Endothelial cell of umbilical vein (primary cell): ENCODE data around the gene C20orf173. TPM values are rescaled to one million over a fixed set of nuclear protein-coding genes. Genes with fewer than 3 reads are reported as not detected.

Source experiments
- BruUV-seq: library from RNA; stranded (reverse); fragments of 400-500 nt; replicated peaks from 2 replicates; lab custom pipeline; 2021; lab: Mats Ljungman, UMichigan
- CTCF ChIA-PET: fragments of 300-600, 350-600 bp; sonication (Branson Sonifier 250); formaldehyde crosslinking; loops from one replicate; lab custom pipeline; 2021; ENCODE audit warnings: antibody characterized with exemption, inconsistent platforms; lab: Charles Lee
- POLR2A ChIA-PET: fragments of 300-600, 350-600 bp; sonication (Branson Sonifier 250); formaldehyde crosslinking; loops from one replicate; lab custom pipeline; 2021; ENCODE audit warnings: antibody characterized with exemption, inconsistent platforms; lab: Charles Lee
- DNase-seq: peaks from one replicate; pipeline ENCODE4 v3.0.0-alpha.2; 2011; ENCODE audit warnings: low read depth, low spot score
- FAIRE-seq: peaks from 2 replicates; lab custom pipeline; 2011; peaks lifted over from hg19 to GRCh38; lab: Jason Lieb, UNC
- H2AFZ ChIP-seq: 2 replicates; pipeline ENCODE4 v1.6.0; 2012; ENCODE audit warnings: low read depth, low read length, control low read depth, inconsistent platforms
- H3K27ac ChIP-seq: 2 replicates; pipeline ENCODE4 v1.5.1; 2011; ENCODE audit warnings: low read depth, mild to moderate bottlenecking, control low read depth, low read length, moderate library complexity; ENCODE audit not compliant: insufficient read depth
- H3K27me3 ChIP-seq, 2 experiments: 2 replicates each; pipeline versions ENCODE4 v1.6.0 to v1.6.1; 2011; ENCODE audit warnings: low read length in 2 of 2, mixed read lengths in 1 of 2; ENCODE audit not compliant: control insufficient read depth in 2 of 2, insufficient read depth in 2 of 2
- H3K36me3 ChIP-seq, 2 experiments: 2 replicates in 1 of 2; 3 replicates in 1 of 2; pipeline ENCODE4 v1.5.1; 2011; ENCODE audit warnings: low read length in 2 of 2, mild to moderate bottlenecking in 1 of 2, moderate library complexity in 1 of 2; ENCODE audit not compliant: control insufficient read depth in 2 of 2, insufficient read depth in 2 of 2; ENCODE audit errors: extremely low read depth in 1 of 2
- H3K4me1 ChIP-seq: 3 replicates; pipeline ENCODE4 v1.5.1; 2011; ENCODE audit warnings: mild to moderate bottlenecking, low read length; ENCODE audit not compliant: control insufficient read depth, insufficient read depth; ENCODE audit errors: extremely low read depth
- H3K4me2 ChIP-seq: 2 replicates; pipeline ENCODE4 v1.6.1; 2011; ENCODE audit warnings: low read length, control low read depth, mixed read lengths; ENCODE audit not compliant: insufficient read depth
- H3K4me3 ChIP-seq, 3 experiments: fragments of 200-600 bp in 1 of 3; sonication (generic), shearing (Covaris generic) in 1 of 3; replicated peaks in 1 of 3; 2 replicates each; pipeline ENCODE4 v1.5.1; 2011 to 2016; ENCODE audit warnings: control low read depth in 3 of 3, low read length in 3 of 3, mild to moderate bottlenecking in 2 of 3, inconsistent platforms in 1 of 3, low read depth in 1 of 3, moderate library complexity in 1 of 3; ENCODE audit not compliant: insufficient read depth in 1 of 3
- H3K79me2 ChIP-seq: 2 replicates; pipeline ENCODE4 v1.6.0; 2012; ENCODE audit warnings: low read length, inconsistent platforms; ENCODE audit not compliant: control insufficient read depth, insufficient read depth
- H3K9ac ChIP-seq: replicated peaks from 2 replicates; pipeline ENCODE3; 2011; ENCODE audit warnings: low read length, control low read depth; ENCODE audit not compliant: insufficient read depth; ENCODE audit errors: extremely low read depth
- H3K9me1 ChIP-seq: replicated peaks from 3 replicates; pipeline ENCODE4 v1.6.0; 2011; ENCODE audit warnings: mild to moderate bottlenecking, low read length; ENCODE audit not compliant: control insufficient read depth, insufficient read depth; ENCODE audit errors: extremely low read depth
- H3K9me3 ChIP-seq: replicated peaks from 2 replicates; pipeline ENCODE4 v1.5.1; 2012; ENCODE audit warnings: low read length, inconsistent platforms; ENCODE audit not compliant: control insufficient read depth, insufficient read depth
- H4K20me1 ChIP-seq: replicated peaks from 2 replicates; pipeline ENCODE3; 2011; ENCODE audit warnings: mild to moderate bottlenecking, low read length; ENCODE audit not compliant: control insufficient read depth, insufficient read depth; ENCODE audit errors: extremely low read depth
- CTCF ChIP-seq, 2 donors: IDR thresholded peaks; 1 replicate in 1 of 2; 2 replicates in 1 of 2; pipeline ENCODE4 v1.5.1; 2011; ENCODE audit warnings: low read length in 2 of 2, mild to moderate bottlenecking in 2 of 2, moderate library complexity in 2 of 2, control low read depth in 1 of 2, inconsistent platforms in 1 of 2, low read depth in 1 of 2; ENCODE audit not compliant: insufficient read depth in 1 of 2; ENCODE audit errors: extremely low read depth in 1 of 2
- EZH2 ChIP-seq: IDR thresholded peaks from 2 replicates; pipeline ENCODE4 v1.6.1; 2012; ENCODE audit warnings: borderline replicate concordance, low read depth, mild to moderate bottlenecking, moderate library complexity, low read length, inconsistent platforms; ENCODE audit not compliant: severe bottlenecking
- FOS ChIP-seq: IDR thresholded peaks from 2 replicates; pipeline ENCODE4 v1.6.1; 2011; ENCODE audit warnings: mild to moderate bottlenecking, low read length, moderate library complexity, borderline replicate concordance; ENCODE audit not compliant: insufficient read depth
- GATA2 ChIP-seq: IDR thresholded peaks from 2 replicates; pipeline ENCODE4 v1.7.0; 2011; ENCODE audit warnings: low read depth, mild to moderate bottlenecking, moderate library complexity, mixed read lengths, low read length; ENCODE audit not compliant: insufficient read length, insufficient read depth
- JUN ChIP-seq: IDR thresholded peaks from 2 replicates; pipeline ENCODE4 v1.6.1; 2011; ENCODE audit warnings: borderline replicate concordance, low read depth; ENCODE audit not compliant: insufficient read length, insufficient read depth
- MAX ChIP-seq: IDR thresholded peaks from 2 replicates; pipeline ENCODE4 v1.6.1; 2011; ENCODE audit not compliant: insufficient read depth, insufficient read length
- MYC ChIP-seq: IDR thresholded peaks from one replicate; pipeline ENCODE4 v1.6.1; 2011; ENCODE audit warnings: mild to moderate bottlenecking, low read depth, low read length
- POLR2A ChIP-seq: IDR thresholded peaks from 2 replicates; pipeline ENCODE4 v1.6.1; 2012; ENCODE audit warnings: low read depth, mild to moderate bottlenecking, control low read depth, low read length
- POLR2AphosphoS5 ChIP-seq: IDR thresholded peaks from 2 replicates; pipeline ENCODE4 v1.6.1; 2012; ENCODE audit warnings: low read depth, mild to moderate bottlenecking, control low read depth, low read length, moderate library complexity; ENCODE audit not compliant: insufficient read depth
- dilution Hi-C: fragments of 300-500 bp; cut with MboI; formaldehyde crosslinking; loops from one replicate; pipeline ENCODE4 v1.15.0; 2019; ENCODE audit warnings: low sequenced_read_pairs; ENCODE audit not compliant: extremely low pct_ligation_motif_present
- intact Hi-C: fragments of 100-400 bp; cut with micrococcal nuclease; formaldehyde crosslinking; loops from one replicate; pipeline ENCODE4 v1.10.0; 2022
- polyA plus RNA-seq, 4 experiments: library from polyadenylated mRNA; depleted of rRNA in 3 of 4; stranded (reverse) in 3 of 4; unstranded in 1 of 4; fragments of >200 nt; gene quantifications; 2 replicates each; pipeline versions ENCODE4 v1.2.1 to v1.2.3, GENCODE V29; 2011 to 2012; ENCODE audit warnings: missing spikeins in 1 of 4
- total RNA-seq: library from RNA; stranded (reverse); gene quantifications from 2 replicates; pipeline ENCODE4 v1.2.3, GENCODE V29; 2021

C20orf173 gene
- total and polyA plus RNA-seq, 2 donors (not counting 3 experiments of a cell fraction or from before 2014, with no cell fraction given), result not detected

- POLR2A ChIA-PET, result no interaction called here
- H2AFZ ChIP-seq, result no peak overlapping the region
- H3K27me3 ChIP-seq, result no peaks in the 10 kb centered on the region
- no peak overlapping the region for H3K27ac ChIP-seq
- H3K79me2 ChIP-seq, result no peaks in the 10 kb centered on the region
- no peak overlapping the region for H3K4me3 ChIP-seq
- H3K4me2 ChIP-seq, result no peak overlapping the region
- CTCF ChIA-PET, result interaction anchor here (1.1 to 1.6 kb wide), 3 partner anchors 10 to 23 kb away, joined by 3 to 7 read pairs (median 4); no protein-coding TSS in a partner anchor
- no TSS peak for BruUV-seq
- FAIRE-seq (no peak), DNase-seq (no peak)
- no peaks in the 10 kb centered on the region for H3K4me1 ChIP-seq
- dilution Hi-C loops, result no loop called here
- no peaks in the 10 kb centered on the region for H3K9me3 ChIP-seq
- H3K36me3 ChIP-seq, result no peaks in the 10 kb centered on the region
- intact Hi-C loops, result no loop called here
- H3K9ac ChIP-seq, result no peak overlapping the region
- H4K20me1 ChIP-seq, result no peaks in the 10 kb centered on the region
- TF ChIP-seq JUN (no peak), CTCF (IDR thresholded peaks at IDR 0.05; ENCODE audit: extremely low read depth in 1 of 2, insufficient read depth in 1 of 2, low read depth in 1 of 2, low read length in 2 of 2) (no peak)
- no peaks in the 10 kb centered on the region for H3K9me1 ChIP-seq
Observed at GRCh38 chr20:35579196-35579595, 49.7 kb upstream of the C20orf173 start.

- Histone ChIP-seq H3K4me2 (no peak overlapping the region), H3K9ac (no peak overlapping the region), H3K4me3 (no peak overlapping the region), H3K79me2 (no peaks in the 10 kb centered on the region), H3K9me1 (no peaks in the 10 kb centered on the region), H4K20me1 (no peaks in the 10 kb centered on the region), H3K9me3 (no peaks in the 10 kb centered on the region), H3K4me1 (no peaks in the 10 kb centered on the region), H3K36me3 (no peaks in the 10 kb centered on the region), H3K27me3 (no peaks in the 10 kb centered on the region), H2AFZ (no peak overlapping the region), H3K27ac (no peak overlapping the region)
- no TSS peak for BruUV-seq
- POLR2A ChIA-PET, result no interaction called here
- FAIRE-seq (no peak), DNase-seq (no peak)
- intact Hi-C loops (no loop called here), dilution Hi-C loops (no loop called here)
- TF ChIP-seq MYC (no peak), EZH2 (no peak), MAX (no peak), CTCF (IDR thresholded peaks at IDR 0.05; ENCODE audit: extremely low read depth in 1 of 2, insufficient read depth in 1 of 2, low read depth in 1 of 2, low read length in 2 of 2) (no peak), JUN (no peak), POLR2AphosphoS5 (no peak), POLR2A (no peak), GATA2 (no peak), FOS (no peak)
- CTCF ChIA-PET, result interaction anchor here (0.9 to 1.6 kb wide), 4 partner anchors 10 to 41 kb away, joined by 3 to 7 read pairs (median 4); no protein-coding TSS in a partner anchor
Observed at GRCh38 chr20:35578469-35578868, 49.0 kb upstream of the C20orf173 start.
